Endothelial cell of umbilical vein (primary cell): Measurements from ENCODE around the gene EML1. TPM values are rescaled to one million over a fixed set of nuclear protein-coding genes. Genes with fewer than 3 reads are reported as not detected.

ENCODE experiments used
- BruUV-seq: library from RNA; stranded (reverse); fragments of 400-500 nt; replicated peaks from 2 replicates; lab custom pipeline; 2021; lab: Mats Ljungman, UMichigan
- CTCF ChIA-PET: fragments of 300-600, 350-600 bp; sonication (Branson Sonifier 250); formaldehyde crosslinking; loops from one replicate; lab custom pipeline; 2021; ENCODE audit warnings: antibody characterized with exemption, inconsistent platforms; lab: Charles Lee
- POLR2A ChIA-PET: fragments of 300-600, 350-600 bp; sonication (Branson Sonifier 250); formaldehyde crosslinking; loops from one replicate; lab custom pipeline; 2021; ENCODE audit warnings: antibody characterized with exemption, inconsistent platforms; lab: Charles Lee
- DNase-seq: peaks from one replicate; pipeline ENCODE4 v3.0.0-alpha.2; 2011; ENCODE audit warnings: low read depth, low spot score
- FAIRE-seq: peaks from 2 replicates; lab custom pipeline; 2011; peaks lifted over from hg19 to GRCh38; lab: Jason Lieb, UNC
- H2AFZ ChIP-seq: 2 replicates; pipeline ENCODE4 v1.6.0; 2012; ENCODE audit warnings: low read depth, low read length, control low read depth, inconsistent platforms
- H3K27ac ChIP-seq: 2 replicates; pipeline ENCODE4 v1.5.1; 2011; ENCODE audit warnings: low read depth, mild to moderate bottlenecking, control low read depth, low read length, moderate library complexity; ENCODE audit not compliant: insufficient read depth
- H3K27me3 ChIP-seq, 2 experiments: 2 replicates each; pipeline versions ENCODE4 v1.6.0 to v1.6.1; 2011; ENCODE audit warnings: low read length in 2 of 2, mixed read lengths in 1 of 2; ENCODE audit not compliant: control insufficient read depth in 2 of 2, insufficient read depth in 2 of 2
- H3K36me3 ChIP-seq, 2 experiments: 2 replicates in 1 of 2; 3 replicates in 1 of 2; pipeline ENCODE4 v1.5.1; 2011; ENCODE audit warnings: low read length in 2 of 2, mild to moderate bottlenecking in 1 of 2, moderate library complexity in 1 of 2; ENCODE audit not compliant: control insufficient read depth in 2 of 2, insufficient read depth in 2 of 2; ENCODE audit errors: extremely low read depth in 1 of 2
- H3K4me1 ChIP-seq: 3 replicates; pipeline ENCODE4 v1.5.1; 2011; ENCODE audit warnings: mild to moderate bottlenecking, low read length; ENCODE audit not compliant: control insufficient read depth, insufficient read depth; ENCODE audit errors: extremely low read depth
- H3K4me2 ChIP-seq: 2 replicates; pipeline ENCODE4 v1.6.1; 2011; ENCODE audit warnings: low read length, control low read depth, mixed read lengths; ENCODE audit not compliant: insufficient read depth
- H3K4me3 ChIP-seq, 3 experiments: fragments of 200-600 bp in 1 of 3; sonication (generic), shearing (Covaris generic) in 1 of 3; replicated peaks in 1 of 3; 2 replicates each; pipeline ENCODE4 v1.5.1; 2011 to 2016; ENCODE audit warnings: control low read depth in 3 of 3, low read length in 3 of 3, mild to moderate bottlenecking in 2 of 3, inconsistent platforms in 1 of 3, low read depth in 1 of 3, moderate library complexity in 1 of 3; ENCODE audit not compliant: insufficient read depth in 1 of 3
- H3K79me2 ChIP-seq: 2 replicates; pipeline ENCODE4 v1.6.0; 2012; ENCODE audit warnings: low read length, inconsistent platforms; ENCODE audit not compliant: control insufficient read depth, insufficient read depth
- H3K9ac ChIP-seq: replicated peaks from 2 replicates; pipeline ENCODE3; 2011; ENCODE audit warnings: low read length, control low read depth; ENCODE audit not compliant: insufficient read depth; ENCODE audit errors: extremely low read depth
- H3K9me1 ChIP-seq: replicated peaks from 3 replicates; pipeline ENCODE4 v1.6.0; 2011; ENCODE audit warnings: mild to moderate bottlenecking, low read length; ENCODE audit not compliant: control insufficient read depth, insufficient read depth; ENCODE audit errors: extremely low read depth
- H3K9me3 ChIP-seq: replicated peaks from 2 replicates; pipeline ENCODE4 v1.5.1; 2012; ENCODE audit warnings: low read length, inconsistent platforms; ENCODE audit not compliant: control insufficient read depth, insufficient read depth
- H4K20me1 ChIP-seq: replicated peaks from 2 replicates; pipeline ENCODE3; 2011; ENCODE audit warnings: mild to moderate bottlenecking, low read length; ENCODE audit not compliant: control insufficient read depth, insufficient read depth; ENCODE audit errors: extremely low read depth
- CTCF ChIP-seq, 2 donors: IDR thresholded peaks; 1 replicate in 1 of 2; 2 replicates in 1 of 2; pipeline ENCODE4 v1.5.1; 2011; ENCODE audit warnings: low read length in 2 of 2, mild to moderate bottlenecking in 2 of 2, moderate library complexity in 2 of 2, control low read depth in 1 of 2, inconsistent platforms in 1 of 2, low read depth in 1 of 2; ENCODE audit not compliant: insufficient read depth in 1 of 2; ENCODE audit errors: extremely low read depth in 1 of 2
- EZH2 ChIP-seq: IDR thresholded peaks from 2 replicates; pipeline ENCODE4 v1.6.1; 2012; ENCODE audit warnings: borderline replicate concordance, low read depth, mild to moderate bottlenecking, moderate library complexity, low read length, inconsistent platforms; ENCODE audit not compliant: severe bottlenecking
- GATA2 ChIP-seq: IDR thresholded peaks from 2 replicates; pipeline ENCODE4 v1.7.0; 2011; ENCODE audit warnings: low read depth, mild to moderate bottlenecking, moderate library complexity, mixed read lengths, low read length; ENCODE audit not compliant: insufficient read length, insufficient read depth
- POLR2A ChIP-seq: IDR thresholded peaks from 2 replicates; pipeline ENCODE4 v1.6.1; 2012; ENCODE audit warnings: low read depth, mild to moderate bottlenecking, control low read depth, low read length
- dilution Hi-C: fragments of 300-500 bp; cut with MboI; formaldehyde crosslinking; loops from one replicate; pipeline ENCODE4 v1.15.0; 2019; ENCODE audit warnings: low sequenced_read_pairs; ENCODE audit not compliant: extremely low pct_ligation_motif_present
- intact Hi-C: fragments of 100-400 bp; cut with micrococcal nuclease; formaldehyde crosslinking; loops from one replicate; pipeline ENCODE4 v1.10.0; 2022
- polyA plus RNA-seq, 4 experiments: library from polyadenylated mRNA; depleted of rRNA in 3 of 4; stranded (reverse) in 3 of 4; unstranded in 1 of 4; fragments of >200 nt; gene quantifications; 2 replicates each; pipeline versions ENCODE4 v1.2.1 to v1.2.3, GENCODE V29; 2011 to 2012; ENCODE audit warnings: missing spikeins in 1 of 4
- total RNA-seq: library from RNA; stranded (reverse); gene quantifications from 2 replicates; pipeline ENCODE4 v1.2.3, GENCODE V29; 2021
- TF ChIP-seq, protein P1 (sequence below): IDR thresholded peaks from 2 replicates; pipeline ENCODE4 v1.6.1; 2011; ENCODE audit not compliant: insufficient read depth, insufficient read length

EML1 gene
- total and polyA plus RNA-seq, 2 donors (not counting 3 experiments of a cell fraction or from before 2014, with no cell fraction given): 22.9 to 33.0 TPM

GRCh38 chr14:99975190-99975589 lies 182.0 kb downstream of the EML1 start:
- ChIA-PET POLR2A (no interaction called here), CTCF (interaction anchor here (1.2 to 2.7 kb wide), 3 partner anchors 9 to 218 kb away, joined by 4 to 11 read pairs (median 7); no protein-coding TSS in a partner anchor)
- H3K27me3 ChIP-seq: peaks cover 0 to 2% of the 10 kb centered on the region in 2 experiments
- H4K20me1 ChIP-seq: no peaks in the 10 kb centered on the region
- no peak for FAIRE-seq
- TF ChIP-seq, protein P1, sequence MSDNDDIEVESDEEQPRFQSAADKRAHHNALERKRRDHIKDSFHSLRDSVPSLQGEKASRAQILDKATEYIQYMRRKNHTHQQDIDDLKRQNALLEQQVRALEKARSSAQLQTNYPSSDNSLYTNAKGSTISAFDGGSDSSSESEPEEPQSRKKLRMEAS: no peak
- TF ChIP-seq EZH2 (no peak), GATA2 (no peak), POLR2A (no peak)
- H2AFZ ChIP-seq: no peak overlapping the region
- H3K9ac ChIP-seq: no peak overlapping the region
- H3K36me3 ChIP-seq: no peaks in the 10 kb centered on the region
- H3K9me3 ChIP-seq: no peaks in the 10 kb centered on the region
- H3K4me1 ChIP-seq: peaks cover 7% of the 10 kb centered on the region
- no TSS peak for BruUV-seq
- no peak overlapping the region for H3K4me3 ChIP-seq
- H3K27ac ChIP-seq: no peak overlapping the region
- no peaks in the 10 kb centered on the region for H3K9me1 ChIP-seq
- H3K4me2 ChIP-seq: no peak overlapping the region
- dilution Hi-C loops (no loop called here), intact Hi-C loops (no loop called here)
- H3K79me2 ChIP-seq: peaks cover 28% of the 10 kb centered on the region
- DNase-seq: no peak

GRCh38 chr14:99976021-99976420 lies 182.8 kb downstream of the EML1 start:
- no peak overlapping the region for H2AFZ ChIP-seq
- no peak overlapping the region for H3K9ac ChIP-seq
- H4K20me1 ChIP-seq: no peaks in the 10 kb centered on the region
- TF ChIP-seq CTCF (IDR thresholded peaks at IDR 0.05; ENCODE audit: extremely low read depth in 1 of 2, insufficient read depth in 1 of 2, low read depth in 1 of 2, low read length in 2 of 2) (no peak), POLR2A (no peak), GATA2 (no peak), EZH2 (no peak)
- TF ChIP-seq, protein P1: no peak
- H3K27ac ChIP-seq: no peak overlapping the region
- ChIA-PET POLR2A (no interaction called here), CTCF (interaction anchor here (1.0 to 2.7 kb wide), 3 partner anchors 77 to 217 kb away, joined by 3 to 11 read pairs (median 7); no protein-coding TSS in a partner anchor)
- BruUV-seq: no TSS peak
- H3K9me1 ChIP-seq: no peaks in the 10 kb centered on the region
- FAIRE-seq: no peak
- intact Hi-C loops (no loop called here), dilution Hi-C loops (no loop called here)
- no peaks in the 10 kb centered on the region for H3K9me3 ChIP-seq
- H3K27me3 ChIP-seq: no peaks in the 10 kb centered on the region
- DNase-seq: no peak
- no peak overlapping the region for H3K4me2 ChIP-seq
- H3K4me3 ChIP-seq: no peak overlapping the region
- peaks cover 28% of the 10 kb centered on the region for H3K79me2 ChIP-seq
- peaks cover 7% of the 10 kb centered on the region for H3K4me1 ChIP-seq
- H3K36me3 ChIP-seq: no peaks in the 10 kb centered on the region
